ENCODE results near the gene PFDN4.

Gene PFDN4

DNA sequence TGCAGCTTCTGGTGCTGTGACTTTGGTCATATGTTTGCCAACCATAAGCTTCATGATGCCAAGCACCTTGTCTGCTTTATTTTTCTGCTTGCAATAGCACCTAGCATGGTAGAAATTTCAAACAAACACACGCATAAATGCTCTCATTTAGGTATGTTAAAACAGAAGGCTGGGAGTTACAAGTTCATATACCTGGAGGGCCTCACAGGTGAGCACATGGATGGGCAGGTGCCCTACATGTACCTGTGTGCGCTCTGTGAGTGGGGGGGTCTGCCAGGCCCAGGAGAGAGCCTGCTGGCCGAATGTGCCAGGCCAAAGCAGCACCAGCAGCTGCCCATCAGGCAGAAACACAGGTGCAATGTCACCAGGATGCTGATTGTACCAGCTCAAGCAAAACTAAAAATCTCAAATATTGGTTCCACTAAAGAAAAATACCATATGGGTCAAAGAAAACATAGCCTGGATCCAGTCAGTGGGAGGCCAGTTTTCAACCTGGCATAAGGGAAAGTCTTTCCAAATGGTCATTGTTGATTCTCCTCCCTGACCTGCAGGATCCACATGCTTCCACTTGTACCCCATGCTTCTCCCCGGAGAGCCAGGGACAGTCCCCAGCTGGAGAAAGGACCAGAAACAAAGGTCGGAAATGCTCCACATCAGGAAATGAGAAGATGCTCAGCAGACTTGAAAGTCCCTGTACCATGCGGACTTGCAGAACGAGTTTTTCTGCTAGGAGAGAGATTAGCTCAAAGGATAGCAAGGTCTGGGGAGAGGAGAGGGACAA is 7.2 kb upstream of the PFDN4 start:
- no peak overlapping the region for H3K4me3 ChIP-seq (ENCODE audit: low read depth, low read length)

DNA sequence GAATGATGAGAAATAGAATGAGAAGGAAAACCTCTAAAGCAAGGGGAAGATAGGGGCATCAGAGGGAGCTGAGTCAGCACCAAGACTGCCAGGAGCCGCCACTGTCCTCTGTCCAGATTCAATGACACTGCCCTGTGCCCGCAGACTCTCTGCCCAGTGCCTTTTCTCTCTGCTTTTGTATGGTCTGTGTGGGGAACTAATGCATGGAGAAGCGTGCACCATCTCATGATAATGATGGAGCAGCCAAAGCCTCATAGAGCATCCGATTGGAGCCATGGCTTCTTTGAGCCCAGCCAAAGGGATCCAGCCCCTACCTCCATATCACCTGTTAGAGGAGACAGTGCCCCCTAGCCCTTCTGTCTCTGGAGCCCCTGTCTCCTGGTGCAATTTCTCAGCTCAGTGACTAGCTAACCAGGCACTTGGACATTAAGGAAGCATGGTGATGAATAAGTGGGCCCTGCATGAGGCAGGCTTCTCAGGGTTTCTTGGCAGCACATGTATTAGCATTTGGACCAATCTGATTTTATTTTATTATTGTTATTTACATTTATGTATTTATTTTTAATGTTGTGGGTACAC is 6.5 kb upstream of the PFDN4 start:
- no peak overlapping the region for H3K4me3 ChIP-seq (ENCODE audit: low read depth, low read length)

DNA sequence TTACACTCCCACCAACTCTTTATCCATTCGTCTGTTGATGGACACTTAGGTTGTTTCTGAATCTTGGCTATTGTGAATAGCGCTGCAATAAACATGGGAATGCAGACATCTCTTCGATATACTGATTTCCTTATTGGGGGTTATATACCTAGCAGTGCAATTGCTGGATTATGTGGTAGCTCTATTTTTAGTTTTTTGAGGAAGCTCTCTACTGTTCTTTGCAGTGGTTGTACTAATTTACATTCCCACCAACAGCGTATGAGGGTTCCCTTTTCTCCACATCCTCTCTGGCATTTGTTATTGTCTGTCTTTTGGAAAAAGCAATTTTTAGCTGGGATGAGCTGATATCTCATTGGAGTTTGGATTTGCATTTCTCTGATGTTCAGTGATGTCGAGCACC is 4.6 kb upstream of the PFDN4 start:
- no peak overlapping the region for H3K4me3 ChIP-seq (ENCODE audit: low read depth, low read length)

DNA sequence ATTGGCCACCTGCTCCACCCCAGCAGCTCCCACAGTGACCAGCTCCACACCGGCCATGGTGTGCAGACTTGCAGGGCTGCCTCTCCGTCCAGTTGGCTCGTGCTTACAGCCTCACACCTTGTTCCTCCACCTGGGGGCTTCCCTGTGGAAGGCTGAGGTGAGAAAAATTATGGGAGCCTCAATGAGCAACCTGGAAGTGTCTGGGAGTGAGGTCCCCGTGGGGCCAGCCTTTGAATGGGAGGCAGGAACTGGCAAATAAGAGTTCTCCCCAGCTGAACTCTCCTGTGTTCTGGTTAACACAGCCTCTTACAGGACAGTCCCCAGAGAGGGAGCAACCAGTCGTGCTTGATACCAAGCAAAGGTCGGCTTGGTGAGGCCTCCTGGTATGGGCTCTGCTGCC is 3.8 kb upstream of the PFDN4 start:
- no peak overlapping the region for H3K4me3 ChIP-seq (ENCODE audit: low read depth, low read length)

DNA sequence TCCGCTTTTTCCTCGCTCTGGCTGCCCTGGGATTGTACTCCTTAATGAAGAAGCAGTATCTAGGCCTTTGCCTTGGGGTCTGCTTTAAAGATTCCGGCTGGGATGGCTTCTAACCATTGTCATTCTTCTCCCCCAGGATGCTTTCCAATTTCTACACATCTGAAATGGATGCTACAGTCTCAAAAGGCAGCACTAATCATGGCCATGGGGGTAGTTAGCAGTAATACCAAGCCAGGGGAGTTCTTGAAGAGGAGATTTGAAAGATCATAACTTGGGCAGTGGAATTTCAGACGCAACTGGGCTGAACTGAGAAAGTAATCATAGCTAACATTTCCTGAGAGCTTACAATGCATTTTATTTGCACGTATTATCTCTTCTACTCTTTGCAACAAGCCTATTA is 3.4 kb upstream of the PFDN4 start:
- H3K4me3 ChIP-seq (ENCODE audit: low read depth, low read length): no peak overlapping the region

DNA sequence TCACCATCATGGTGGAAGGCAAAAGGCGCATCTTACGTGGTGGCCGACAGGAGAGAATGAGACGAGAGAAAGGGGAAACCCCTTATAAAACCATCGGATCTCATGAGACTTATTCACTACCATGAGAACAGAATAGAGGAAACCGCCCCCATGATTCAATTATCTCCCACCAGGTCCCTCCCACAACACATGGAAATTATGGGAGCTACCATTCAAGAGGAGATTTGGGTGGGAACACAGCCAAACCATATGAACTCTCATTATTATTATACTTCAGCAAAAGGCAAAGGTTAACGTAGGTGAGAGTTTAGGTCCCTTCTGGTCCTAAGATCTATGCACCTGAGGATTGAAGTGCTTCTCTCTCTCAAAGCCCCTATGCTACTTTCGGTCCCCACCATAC is 2.4 kb upstream of the PFDN4 start:
- H3K4me3 ChIP-seq (ENCODE audit: low read depth, low read length): no peak overlapping the region

DNA sequence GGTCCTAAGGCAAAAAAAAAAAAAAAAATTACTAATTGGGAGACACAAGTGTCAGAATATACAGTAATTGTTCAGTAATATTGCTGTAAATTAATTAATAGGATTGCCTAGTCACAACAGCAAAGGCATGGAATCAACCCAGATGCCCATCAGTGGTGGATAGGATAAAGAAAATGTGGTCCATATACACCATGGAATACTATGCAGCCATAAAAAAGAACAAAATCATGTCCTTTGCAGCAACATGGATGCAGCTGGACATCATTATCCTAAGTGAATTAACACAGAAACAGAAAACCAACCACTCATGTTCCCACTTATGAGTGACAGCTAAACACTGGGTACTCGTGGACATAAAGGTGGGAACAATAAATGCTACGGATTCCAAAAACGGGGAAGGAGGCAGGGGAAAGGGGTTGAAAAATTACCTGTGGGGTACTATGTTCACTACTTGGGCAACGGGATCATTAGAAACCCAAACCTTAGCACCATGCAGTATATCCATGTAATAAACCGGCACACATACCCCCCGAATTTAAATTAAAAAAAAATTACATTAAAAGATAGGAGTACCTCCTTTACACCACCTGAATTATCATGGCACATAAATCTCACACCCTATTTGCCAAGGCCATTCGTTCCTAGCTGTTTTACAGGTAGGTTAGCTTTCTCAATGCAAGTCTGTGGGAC is 689 bp upstream of the PFDN4 start:
- peak overlapping the region; percentile 98 for H3K4me3 ChIP-seq (ENCODE audit: low read depth, low read length)

DNA sequence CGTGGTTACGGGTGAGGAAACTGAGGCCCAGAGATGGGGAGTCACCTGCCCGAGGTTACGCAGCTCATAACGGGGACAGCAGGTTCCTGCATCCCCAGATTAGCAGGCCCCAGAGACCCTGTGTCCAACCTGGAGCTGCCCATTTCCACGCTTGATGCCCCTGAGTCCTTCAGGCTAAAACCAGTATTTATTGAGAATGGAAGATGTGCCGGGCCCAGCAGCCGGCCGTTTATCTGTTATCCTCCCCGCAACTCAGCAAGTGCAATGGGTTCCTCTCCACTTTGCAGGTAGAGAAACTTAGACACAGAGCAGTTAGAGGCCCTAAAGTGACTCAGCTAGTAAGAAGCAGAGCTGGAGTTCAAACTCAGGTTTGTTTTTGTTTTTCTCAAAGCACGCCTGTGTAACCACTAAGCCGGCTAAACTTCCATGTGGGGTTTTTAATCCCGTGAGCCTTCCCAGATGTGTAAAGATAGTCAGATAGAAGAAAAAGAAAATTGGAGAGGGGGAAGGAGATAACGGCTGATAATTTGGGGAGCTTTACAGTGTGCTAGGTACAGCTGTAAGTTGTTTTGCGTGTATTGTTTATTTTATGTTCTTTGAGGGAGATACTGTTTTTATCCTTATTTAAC is 775 bp downstream of the PFDN4 start:
- H3K4me3 ChIP-seq (ENCODE audit: low read depth, low read length): peak overlapping the region; percentile 98

DNA sequence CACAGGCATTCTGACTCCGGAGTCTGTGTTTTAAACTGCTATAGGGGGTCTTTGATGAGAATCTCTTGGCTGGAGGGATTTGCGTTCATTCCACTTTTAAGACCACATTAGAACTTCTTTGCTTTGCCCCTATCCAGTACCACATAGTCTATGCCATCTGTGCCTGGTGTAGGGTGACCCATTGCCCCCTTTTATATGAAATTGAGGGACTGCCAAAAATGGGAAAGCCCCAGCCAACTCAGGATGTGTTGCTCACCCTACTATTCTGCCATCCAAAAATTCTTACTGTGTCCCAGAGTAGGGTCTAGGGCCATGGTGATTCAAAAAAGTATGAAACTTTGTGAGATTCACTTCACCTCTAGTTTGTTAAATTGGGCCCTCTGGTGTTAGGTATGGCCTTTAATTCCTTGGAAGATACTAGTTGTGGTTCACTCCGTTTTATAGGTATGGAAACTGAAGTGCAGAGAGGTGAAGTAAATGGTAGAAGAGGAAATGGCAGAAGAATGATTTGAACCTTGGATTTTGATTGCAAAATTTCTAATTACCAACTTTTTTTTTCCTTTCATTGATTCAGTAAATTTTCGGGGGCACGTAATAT is 1.4 kb downstream of the PFDN4 start:
- H3K4me3 ChIP-seq (ENCODE audit: low read depth, low read length): peak overlapping the region; percentile 98

DNA sequence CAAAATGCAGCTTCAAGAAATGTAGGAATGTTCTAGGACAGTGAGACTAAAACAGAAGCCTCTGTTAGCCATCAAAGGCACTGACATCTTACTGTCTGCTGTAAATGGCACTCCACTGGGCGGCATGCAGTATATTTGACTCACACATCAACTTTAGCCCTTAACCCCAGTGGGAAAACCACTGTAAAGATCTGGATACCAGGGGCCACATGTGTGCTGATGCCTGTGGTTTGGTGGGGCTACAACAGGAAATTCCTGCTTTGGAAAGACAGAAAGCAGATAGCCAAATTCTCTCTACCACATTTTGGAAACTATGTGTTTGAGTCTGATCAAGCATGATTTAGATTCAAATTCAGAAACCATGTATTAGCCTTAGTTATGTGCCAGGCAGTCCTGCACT is 4.3 kb downstream of the PFDN4 start:
- H3K4me3 ChIP-seq (ENCODE audit: low read depth, low read length): no peak overlapping the region

DNA sequence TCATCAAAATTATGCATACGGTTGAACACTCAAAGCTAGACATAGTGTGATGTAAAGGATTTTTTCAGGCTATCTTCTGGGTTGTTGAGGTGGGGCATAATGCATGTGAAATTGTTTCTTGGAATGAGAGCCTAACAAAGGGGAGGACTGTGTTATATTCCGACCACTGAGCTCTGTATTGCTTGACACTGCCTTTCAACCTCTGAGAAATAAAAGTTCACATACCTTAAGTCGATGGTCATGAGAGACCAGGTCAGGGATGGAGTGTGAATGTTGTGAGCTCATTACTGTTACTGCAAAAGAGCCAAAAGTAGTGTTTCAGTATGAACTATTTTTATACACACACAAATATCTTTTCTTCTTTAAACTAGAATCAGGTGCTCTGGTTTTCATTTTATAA is 5.0 kb downstream of the PFDN4 start:
- H3K4me3 ChIP-seq (ENCODE audit: low read depth, low read length): no peak overlapping the region

DNA sequence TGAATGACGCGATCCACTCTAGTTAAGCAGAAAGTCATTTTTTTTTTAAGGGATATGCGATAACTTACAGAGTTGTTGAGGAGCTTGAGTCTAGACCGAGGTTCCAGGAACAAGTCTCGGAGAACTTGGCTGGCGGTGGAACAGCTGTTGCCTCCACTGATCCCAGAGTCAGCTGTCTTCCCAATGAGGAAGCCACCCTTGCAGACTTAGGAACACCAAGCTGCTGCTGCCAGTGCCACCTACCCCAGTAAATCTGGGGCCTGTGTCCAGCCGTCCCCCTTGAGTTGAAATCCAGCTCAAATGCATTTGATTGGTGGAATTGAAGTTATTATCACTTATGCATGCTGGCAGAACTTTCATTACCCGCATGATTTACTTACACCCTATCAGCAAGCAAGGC is 6.7 kb downstream of the PFDN4 start:
- H3K4me3 ChIP-seq (ENCODE audit: low read depth, low read length): no peak overlapping the region

DNA sequence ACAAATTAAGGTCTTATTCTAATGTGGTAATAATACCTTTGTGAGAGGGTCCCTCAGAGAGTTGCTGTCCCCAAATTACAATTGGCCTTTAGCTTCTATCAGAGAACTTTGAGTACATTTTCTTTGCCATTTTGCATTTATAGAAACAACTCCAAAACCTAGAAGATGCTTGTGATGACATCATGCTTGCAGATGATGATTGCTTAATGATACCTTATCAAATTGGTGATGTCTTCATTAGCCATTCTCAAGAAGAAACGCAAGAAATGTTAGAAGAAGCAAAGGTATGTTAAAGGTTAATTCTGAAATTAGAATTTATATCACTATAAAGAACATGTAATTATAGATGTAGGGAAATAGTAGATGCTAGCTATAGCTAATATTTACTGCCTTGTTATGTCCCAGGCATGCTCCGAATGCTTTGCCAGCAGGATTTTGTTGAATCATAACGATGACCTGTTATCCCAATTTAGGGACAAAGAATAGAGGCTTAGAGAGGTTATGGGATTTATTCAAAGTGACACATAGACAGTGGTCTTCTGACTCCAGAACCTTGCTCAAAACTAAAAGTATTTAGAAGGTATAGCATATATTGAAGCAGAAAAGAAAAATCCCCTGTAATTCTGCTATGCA is 7.4 kb downstream of the PFDN4 start:
- H3K4me3 ChIP-seq (ENCODE audit: low read depth, low read length): no peak overlapping the region

DNA sequence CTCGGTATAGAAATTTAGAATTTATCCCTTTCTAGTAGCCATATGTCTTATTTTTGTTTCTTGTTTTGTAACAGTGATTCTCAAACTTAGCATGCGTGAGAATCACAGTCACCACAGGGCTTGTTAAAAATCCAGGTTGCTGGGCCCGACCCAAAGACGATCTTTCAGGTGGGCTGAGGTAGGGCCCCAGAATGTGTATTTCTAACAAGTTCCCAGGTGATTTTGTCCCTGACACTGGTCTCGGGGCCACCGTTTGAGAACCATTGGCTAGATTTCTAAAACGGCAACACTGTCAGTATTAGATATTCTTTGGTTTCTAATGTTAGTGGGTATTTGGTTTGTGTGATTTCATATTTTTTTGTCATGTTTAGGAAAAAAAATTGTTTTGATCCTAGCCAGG is 9.9 kb downstream of the PFDN4 start:
- H3K4me3 ChIP-seq (ENCODE audit: low read depth, low read length): no peak overlapping the region

DNA sequence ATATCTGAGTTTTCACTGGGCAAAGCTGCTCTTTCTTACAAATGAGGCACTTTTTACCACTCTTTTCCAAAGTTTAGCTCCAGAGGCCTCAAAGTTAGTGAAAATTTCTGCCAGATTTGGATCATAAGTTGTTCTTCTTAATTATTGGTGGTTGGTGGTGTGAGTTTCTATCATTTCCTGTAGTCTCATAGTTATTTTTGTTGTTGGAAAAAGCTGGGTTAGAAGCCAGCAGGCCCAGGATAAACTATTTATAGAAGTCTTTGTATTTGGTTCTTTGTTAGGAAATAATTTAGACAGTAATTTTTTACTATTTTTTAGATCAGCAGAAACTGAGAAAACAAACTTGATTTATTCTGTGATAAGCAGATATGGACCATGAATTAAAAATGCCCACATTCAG is 10.6 kb downstream of the PFDN4 start:
- no peak overlapping the region for H3K4me3 ChIP-seq (ENCODE audit: low read depth, low read length)

DNA sequence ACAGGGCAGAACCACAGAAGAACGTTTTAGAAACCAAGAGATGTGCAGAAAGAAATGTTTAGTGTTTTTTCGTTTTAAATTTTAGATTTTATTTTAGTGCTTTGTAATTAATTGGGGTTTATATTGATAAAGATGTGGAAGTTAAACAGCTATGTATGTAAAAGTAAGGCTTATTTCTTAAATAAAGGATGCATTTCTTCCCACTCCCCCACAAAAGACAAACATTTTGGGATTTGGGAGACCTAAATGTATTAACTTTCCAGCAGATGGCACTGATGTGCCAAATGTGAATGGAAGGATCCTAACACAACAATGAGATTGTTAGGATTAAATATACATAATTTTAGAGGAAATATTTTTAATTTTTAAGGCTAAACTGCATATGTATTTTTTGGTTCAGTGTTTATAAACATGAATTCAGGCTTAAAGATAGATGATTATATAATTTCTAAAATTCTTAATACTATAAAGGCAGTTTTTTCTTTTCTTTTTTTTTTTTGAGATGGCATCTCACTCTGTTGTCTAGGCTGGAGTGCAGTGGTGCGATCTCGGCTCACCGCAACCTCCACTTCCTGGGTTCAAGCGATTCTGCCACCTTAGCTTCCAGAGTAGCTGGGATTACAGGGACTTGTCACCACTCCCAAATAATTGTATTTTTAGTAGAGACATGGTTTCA is 12.0 kb downstream of the PFDN4 start:
- no peak overlapping the region for H3K4me3 ChIP-seq (ENCODE audit: low read depth, low read length)

DNA sequence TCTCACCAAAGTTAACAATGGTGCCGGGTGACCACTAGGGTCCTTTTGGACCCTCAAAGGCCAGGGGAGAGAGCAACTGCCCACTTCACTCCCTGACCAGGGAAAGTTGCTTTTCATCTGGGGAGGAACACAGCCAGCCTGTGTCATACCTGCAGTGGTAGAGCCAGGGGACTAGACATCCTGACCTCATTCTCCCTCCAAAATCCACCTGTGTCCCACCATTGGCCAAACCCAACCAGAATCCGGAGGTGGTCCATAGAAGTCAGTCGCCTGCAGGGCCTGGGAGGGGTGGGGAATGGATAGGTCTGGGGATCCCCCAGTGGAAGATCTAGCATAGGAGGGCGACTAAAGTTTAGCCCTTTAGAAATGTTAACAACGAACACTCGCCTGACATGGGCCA is 12.8 kb downstream of the PFDN4 start:
- H3K4me3 ChIP-seq (ENCODE audit: low read depth, low read length): no peak overlapping the region

DNA sequence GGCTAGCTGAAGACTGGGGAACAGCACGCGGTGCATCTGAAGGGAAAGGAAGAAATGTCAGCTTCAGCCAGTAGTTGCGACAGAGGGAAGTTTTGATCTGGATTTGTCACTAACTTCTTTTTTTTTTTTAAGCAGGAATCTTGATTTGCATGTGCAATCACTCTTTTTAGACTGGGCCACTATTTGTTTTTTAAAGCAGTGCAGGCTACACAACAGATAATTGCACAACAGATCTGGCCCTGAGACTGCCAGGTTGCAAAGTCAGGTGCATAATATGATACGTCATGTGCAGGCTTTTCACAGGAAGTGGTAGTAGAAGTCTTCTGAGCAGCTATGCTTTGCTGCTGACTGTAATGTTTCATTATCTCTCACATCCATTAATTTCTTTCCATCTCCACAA is 13.5 kb downstream of the PFDN4 start:
- no peak overlapping the region for H3K4me3 ChIP-seq (ENCODE audit: low read depth, low read length)

DNA sequence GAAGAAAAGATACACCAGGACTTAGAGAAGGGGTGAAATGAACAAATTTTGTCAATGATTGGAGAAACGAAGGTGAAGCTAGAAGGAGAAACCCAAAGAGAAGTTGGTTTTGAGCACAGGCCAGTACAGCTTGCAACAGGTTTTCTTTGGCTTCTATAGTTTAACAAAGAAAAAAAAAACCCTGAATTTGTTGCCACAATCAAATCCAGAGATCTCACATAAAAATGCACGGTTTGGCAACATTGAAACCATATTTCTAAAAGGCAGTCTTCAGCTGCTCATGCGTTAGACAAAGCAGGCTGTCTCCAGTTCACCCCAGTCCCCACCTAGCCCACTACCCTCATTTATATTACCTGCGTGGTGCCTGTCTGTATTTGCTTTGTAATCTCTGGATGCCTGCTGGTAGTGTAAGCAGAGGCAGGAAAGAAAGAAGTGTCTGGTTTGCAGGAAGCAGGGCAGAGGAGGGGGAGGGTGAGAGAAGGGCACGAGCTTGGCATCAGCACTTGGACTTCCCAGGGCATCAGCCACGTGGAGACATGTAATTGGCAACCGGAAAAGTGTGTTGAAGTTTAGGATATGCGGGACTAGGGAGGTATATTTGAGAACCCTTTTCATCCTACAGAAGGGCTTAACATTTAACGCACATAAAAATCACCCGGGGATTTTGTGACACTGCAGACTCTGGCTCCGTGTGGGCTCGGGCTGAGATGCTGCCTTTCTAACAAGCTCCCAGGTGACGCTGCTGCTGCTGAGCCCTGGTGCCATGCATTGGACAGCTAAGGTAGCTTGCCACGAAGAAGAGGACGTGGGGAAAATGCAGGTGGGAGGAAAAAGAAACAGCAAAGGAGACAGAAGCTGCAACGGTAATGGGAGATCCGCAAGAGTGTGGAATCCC is 14.4 kb downstream of the PFDN4 start:
- no peak overlapping the region for H3K4me3 ChIP-seq (ENCODE audit: low read depth, low read length)

All from iPS-11a (cell line).